Fibroblast of pulmonary artery (primary cell): ENCODE data around the gene OR1D5.
"Not testable (repeated sequence)": the region's sequence is repeated elsewhere in the genome, so short reads cannot be mapped to it uniquely, and the experiment has no call there.

ENCODE experiments used
- DNase-seq: peaks from one replicate; pipeline ENCODE4 v3.0.0-alpha.2; 2010; ENCODE audit warnings: low read depth
- H3K4me3 ChIP-seq: replicated peaks from 2 replicates; pipeline ENCODE4 v1.5.1; 2011; ENCODE audit warnings: low read depth, mild to moderate bottlenecking, control low read depth, low read length, moderate library complexity
- TF ChIP-seq, protein P1 (sequence below): IDR thresholded peaks from 2 replicates; pipeline ENCODE4 v1.5.1; 2011; ENCODE audit warnings: mild to moderate bottlenecking, control low read depth, low read length, inconsistent platforms; ENCODE audit errors: missing control alignments

Gene OR1D5

DNA sequence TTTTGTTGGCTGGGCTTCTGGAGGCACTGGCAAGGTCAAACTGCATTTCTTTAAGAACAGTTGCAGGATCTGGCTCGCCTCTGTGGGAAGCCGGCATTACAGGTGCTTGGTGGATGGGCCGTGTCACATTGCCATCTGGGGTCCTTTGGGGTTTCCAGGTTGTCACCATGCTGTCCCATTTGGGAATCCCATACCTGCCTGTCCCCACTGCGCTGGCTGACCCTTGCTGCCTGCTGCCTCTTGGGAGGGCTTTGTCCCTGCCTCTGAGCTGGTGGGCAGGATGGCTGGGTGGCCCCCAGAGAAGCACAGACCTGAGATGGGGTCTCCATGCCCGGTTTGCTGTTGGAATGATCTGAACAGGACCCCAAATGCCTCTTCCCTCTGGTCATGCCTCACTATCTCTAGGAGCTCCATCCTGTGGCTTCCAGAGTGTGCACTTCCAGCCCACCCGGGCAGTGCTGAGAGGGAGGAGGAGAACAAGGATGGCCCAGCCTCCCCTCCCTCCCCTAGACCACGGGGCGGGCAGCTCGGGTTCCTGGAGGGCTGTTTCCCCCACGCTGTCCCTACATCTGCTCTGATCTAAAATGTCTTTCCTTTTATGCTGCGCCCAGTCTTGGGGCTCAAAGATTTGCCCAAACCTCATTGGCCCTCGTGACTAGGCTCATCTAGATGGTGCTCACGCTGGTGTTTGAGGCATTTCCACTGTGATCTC is 28.0 kb downstream of the OR1D5 start:
- no peak overlapping the region for H3K4me3 ChIP-seq
- TF ChIP-seq, protein P1, sequence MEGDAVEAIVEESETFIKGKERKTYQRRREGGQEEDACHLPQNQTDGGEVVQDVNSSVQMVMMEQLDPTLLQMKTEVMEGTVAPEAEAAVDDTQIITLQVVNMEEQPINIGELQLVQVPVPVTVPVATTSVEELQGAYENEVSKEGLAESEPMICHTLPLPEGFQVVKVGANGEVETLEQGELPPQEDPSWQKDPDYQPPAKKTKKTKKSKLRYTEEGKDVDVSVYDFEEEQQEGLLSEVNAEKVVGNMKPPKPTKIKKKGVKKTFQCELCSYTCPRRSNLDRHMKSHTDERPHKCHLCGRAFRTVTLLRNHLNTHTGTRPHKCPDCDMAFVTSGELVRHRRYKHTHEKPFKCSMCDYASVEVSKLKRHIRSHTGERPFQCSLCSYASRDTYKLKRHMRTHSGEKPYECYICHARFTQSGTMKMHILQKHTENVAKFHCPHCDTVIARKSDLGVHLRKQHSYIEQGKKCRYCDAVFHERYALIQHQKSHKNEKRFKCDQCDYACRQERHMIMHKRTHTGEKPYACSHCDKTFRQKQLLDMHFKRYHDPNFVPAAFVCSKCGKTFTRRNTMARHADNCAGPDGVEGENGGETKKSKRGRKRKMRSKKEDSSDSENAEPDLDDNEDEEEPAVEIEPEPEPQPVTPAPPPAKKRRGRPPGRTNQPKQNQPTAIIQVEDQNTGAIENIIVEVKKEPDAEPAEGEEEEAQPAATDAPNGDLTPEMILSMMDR = no peak
- no peak for DNase-seq

DNA sequence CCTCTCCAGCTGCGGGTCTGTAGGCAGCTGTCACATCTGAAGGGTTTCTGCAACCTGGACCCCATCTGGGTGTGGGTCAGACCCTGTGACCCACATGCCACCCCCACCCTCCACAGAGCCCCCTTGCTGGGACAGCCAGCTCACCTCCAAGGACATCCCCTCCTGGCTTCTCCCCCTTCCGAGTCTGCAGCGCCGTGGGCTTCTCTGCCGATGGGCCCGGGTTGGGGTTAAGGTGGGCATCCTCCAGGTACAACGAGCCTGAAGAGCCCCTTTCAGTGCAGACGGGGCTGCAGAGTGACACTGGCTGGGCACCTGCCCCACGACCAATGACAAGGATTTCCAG is 28.9 kb downstream of the OR1D5 start:
- no peak overlapping the region for H3K4me3 ChIP-seq
- TF ChIP-seq, protein P1 = no peak
- DNase-seq = no peak

DNA sequence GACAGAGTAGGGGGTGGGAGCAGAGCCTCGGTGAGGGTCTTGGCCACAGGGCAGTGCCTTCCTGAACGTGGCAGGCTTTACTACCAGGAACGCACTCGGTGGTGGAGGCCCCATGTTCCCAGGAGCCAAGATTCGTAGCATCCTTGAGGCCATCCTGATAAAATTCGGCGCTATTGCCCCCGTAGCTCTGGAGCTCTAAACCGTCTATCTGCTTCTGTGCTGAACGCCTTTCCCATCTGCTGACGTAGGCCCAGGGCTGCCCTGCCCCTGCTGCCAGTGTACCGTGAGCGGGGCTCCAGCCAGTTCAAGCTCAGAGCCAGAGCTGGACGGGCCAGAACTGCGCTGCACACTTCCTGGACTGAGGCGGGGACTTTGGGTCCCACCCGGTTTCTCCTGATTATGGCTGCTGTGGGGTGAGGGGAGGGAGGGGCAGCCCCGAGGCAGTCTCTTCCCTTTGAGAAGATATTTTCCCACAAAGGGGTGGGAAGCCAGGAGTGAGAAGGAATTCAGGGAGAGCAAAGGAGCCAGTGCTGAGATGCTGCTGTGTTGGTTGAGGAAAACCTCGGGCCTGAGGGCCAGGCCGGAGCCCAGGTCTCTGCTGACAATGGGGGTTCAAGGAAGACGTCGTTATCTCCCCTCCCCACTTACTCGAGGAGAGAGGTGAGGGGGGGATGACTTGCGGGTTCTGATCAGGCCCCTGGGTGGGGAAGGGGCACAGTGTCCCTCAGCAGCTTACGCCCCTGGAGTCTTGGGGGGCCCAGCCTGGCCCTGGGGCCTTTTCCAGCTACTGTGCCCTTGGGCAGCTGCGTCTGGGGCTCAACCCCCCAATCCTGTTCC is 29.4 kb downstream of the OR1D5 start:
- TF ChIP-seq, protein P1 = no peak
- H3K4me3 ChIP-seq = no peak overlapping the region
- DNase-seq = no peak

DNA sequence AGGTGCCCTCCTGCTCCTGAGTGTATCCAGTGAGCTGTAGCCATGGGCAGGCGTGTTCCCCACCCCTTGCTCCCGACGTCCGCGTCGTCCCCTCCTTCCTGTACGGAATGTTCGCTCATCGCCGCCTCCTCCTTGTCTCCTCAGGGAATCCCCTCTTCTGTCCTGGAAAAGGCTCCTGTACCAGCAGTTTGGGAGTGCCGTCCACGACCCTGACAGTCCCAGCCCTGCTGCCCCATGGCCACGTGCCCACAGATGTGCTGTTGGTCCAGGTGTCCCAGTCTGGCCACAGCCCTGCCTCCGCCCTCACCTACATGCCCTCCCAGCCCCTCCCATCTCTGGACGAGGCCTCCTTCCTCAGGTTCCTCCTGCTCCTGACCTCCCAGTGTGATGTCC is 30.2 kb downstream of the OR1D5 start:
- no peak for DNase-seq
- no peak overlapping the region for H3K4me3 ChIP-seq
- TF ChIP-seq, protein P1 = no peak

DNA sequence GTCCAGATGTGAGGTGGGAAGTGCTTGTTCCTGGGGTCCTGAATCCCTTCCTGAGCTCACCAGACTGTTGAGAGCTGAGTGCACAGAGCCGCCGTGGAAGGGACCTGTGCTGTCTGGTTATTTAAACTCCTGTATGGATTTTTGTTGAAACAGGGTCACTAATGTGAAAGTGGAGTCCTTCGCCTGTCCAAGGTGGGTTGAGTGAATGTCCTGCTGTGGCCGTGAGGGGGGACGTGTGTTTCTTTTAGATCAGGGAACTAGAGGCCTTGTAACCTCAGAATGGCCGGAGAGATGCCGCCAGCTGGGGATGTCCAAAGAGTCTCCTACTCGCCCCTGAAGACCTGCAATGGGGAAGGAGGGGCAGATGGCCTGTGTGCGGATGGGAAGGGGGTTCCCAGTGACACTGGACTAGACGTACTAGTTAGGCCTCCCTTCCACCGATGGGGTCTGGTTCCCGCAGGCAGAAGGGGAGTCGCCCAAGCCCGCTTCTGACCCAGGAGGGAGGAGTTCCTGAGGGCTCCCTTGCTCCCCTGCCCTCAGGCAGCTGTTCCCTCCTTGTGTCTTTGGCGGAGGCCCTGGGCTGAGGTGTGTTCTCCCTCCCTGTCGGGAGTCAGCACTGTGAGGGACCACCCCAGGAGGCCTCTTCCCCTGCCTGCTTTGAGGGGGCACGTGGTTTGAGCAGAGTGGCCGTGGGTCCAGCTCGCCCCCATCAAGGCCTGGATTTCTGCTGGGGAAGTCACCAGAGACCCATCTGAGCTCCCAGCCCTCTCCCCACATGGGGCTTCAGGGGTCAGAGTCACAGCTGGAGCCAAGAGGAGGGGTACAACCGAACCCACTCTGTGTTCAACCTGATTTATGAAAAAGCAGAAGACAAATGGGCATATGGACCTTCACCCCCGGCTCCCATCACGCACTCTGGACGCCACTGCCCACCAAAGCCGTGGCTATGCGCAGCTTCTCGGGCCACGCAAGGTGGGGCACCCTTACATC is 30.9 kb downstream of the OR1D5 start:
- no peak for DNase-seq
- TF ChIP-seq, protein P1 = no peak
- no peak overlapping the region for H3K4me3 ChIP-seq

- not testable (repeated sequence) for DNase-seq
These were observed 32.4 kb downstream of the OR1D5 start for GRCh38 chr17:3030852-3031470.

More at GRCh38 chr17:3030852-3031470, 32.4 kb downstream of the OR1D5 start:
- H3K4me3 ChIP-seq = not testable (repeated sequence)
